GM12878 (cell line): ENCODE data around the gene ST3GAL5. TPM values are rescaled to one million over a fixed set of nuclear protein-coding genes. Genes with fewer than 3 reads are reported as not detected.

Experiments
- CBFB ChIP-seq: IDR thresholded peaks from 2 replicates; pipeline ENCODE4 v1.6.1; 2016; ENCODE audit warnings: antibody characterized with exemption, low read depth
- CREB1 ChIP-seq: IDR thresholded peaks from 2 replicates; pipeline ENCODE4 v1.6.1; 2012; ENCODE audit warnings: low read depth, mild to moderate bottlenecking, inconsistent platforms
- E2F8 ChIP-seq: fragments of 450-650 bp; IDR thresholded peaks from 2 replicates; pipeline ENCODE4 v1.6.1; 2018; ENCODE audit warnings: mild to moderate bottlenecking, low read depth, moderate library complexity; ENCODE audit not compliant: partially characterized antibody
- ELK1 ChIP-seq: IDR thresholded peaks from 2 replicates; pipeline ENCODE4 v1.6.1; 2012; ENCODE audit warnings: low read depth, low read length, improper control_type of control experiment
- IRF3 ChIP-seq: fragments of 450-650 bp; IDR thresholded peaks from 2 replicates; pipeline ENCODE4 v1.6.1; 2014; ENCODE audit warnings: mild to moderate bottlenecking
- MEF2B ChIP-seq: fragments of 450-650 bp; IDR thresholded peaks from 2 replicates; pipeline ENCODE4 v1.6.1; 2018; ENCODE audit warnings: mild to moderate bottlenecking, moderate library complexity; ENCODE audit not compliant: partially characterized antibody, poor library complexity, severe bottlenecking
- NR2C2 ChIP-seq: IDR thresholded peaks from 2 replicates; pipeline ENCODE4 v1.6.1; 2011; ENCODE audit warnings: borderline replicate concordance, low read depth; ENCODE audit not compliant: control insufficient read depth, insufficient read length
- NRF1 ChIP-seq: conservative IDR thresholded peaks from 2 replicates; pipeline ENCODE4 v1.6.1; 2011; ENCODE audit warnings: mild to moderate bottlenecking, low read depth, low read length, improper control_type of control experiment
- RAD51 ChIP-seq: fragments of 450-650 bp; IDR thresholded peaks from 2 replicates; pipeline ENCODE4 v1.6.1; 2016; ENCODE audit warnings: moderate library complexity, mild to moderate bottlenecking, inconsistent platforms
- RBBP5 ChIP-seq: fragments of 200-600 bp; sonication (generic); conservative IDR thresholded peaks from 2 replicates; pipeline ENCODE4 v1.6.1; 2016
- SMAD1 ChIP-seq: fragments of 450-650 bp; IDR thresholded peaks from 2 replicates; pipeline ENCODE4 v1.6.1; 2018; ENCODE audit warnings: mild to moderate bottlenecking, low read depth; ENCODE audit not compliant: partially characterized antibody
- SMAD5 ChIP-seq: IDR thresholded peaks from 2 replicates; pipeline ENCODE4 v1.6.1; 2016; ENCODE audit warnings: antibody characterized with exemption, low read depth
- TCF3 ChIP-seq: IDR thresholded peaks from 2 replicates; pipeline ENCODE4 v1.6.1; 2012; ENCODE audit warnings: low read depth, mild to moderate bottlenecking, low read length, borderline replicate concordance; ENCODE audit not compliant: insufficient read depth
- ZZZ3 ChIP-seq: IDR thresholded peaks from 2 replicates; pipeline ENCODE4 v1.6.1; 2011; ENCODE audit warnings: low read depth; ENCODE audit not compliant: control insufficient read depth, insufficient read length
- polyA plus RNA-seq, 11 experiments: library from polyadenylated mRNA; depleted of rRNA in 4 of 11; unstranded in 6 of 11; stranded (reverse) in 5 of 11; fragments of >200 nt; fragmentation: Nextera tagmentation in 4 of 11; fragmentation: Illumina TruSeq in 1 of 11; extraction: Ambion mirVana in 4 of 11; extraction: Trizol in 1 of 11; gene quantifications; 1 replicate in 1 of 11; 2 replicates in 10 of 11; pipeline versions ENCODE4 v1.2.1 to v1.2.3, GENCODE V29; 2011 to 2016; ENCODE audit warnings: inconsistent platforms in 2 of 11, missing spikeins in 2 of 11, low read depth in 1 of 11
- total RNA-seq, 4 experiments: library from RNA; depleted of rRNA in 3 of 4; stranded (reverse); fragments of >200 nt in 3 of 4; fragmentation: Illumina TruSeq in 1 of 4; extraction: Trizol in 1 of 4; gene quantifications; 2 replicates each; pipeline versions ENCODE4 v1.2.1 to v1.2.3, GENCODE V29; 2013 to 2021

The ST3GAL5 gene
- total and polyA plus RNA-seq, 10 of the 15 experiments (the other 5 are each of a cell fraction or from before 2014, with no cell fraction given) = 5.2 to 60.9 (median 10.2) TPM

GRCh38 chr2:85826990-85827878, 61.6 kb downstream of the ST3GAL5 start (continued):
- TF ChIP-seq CBFB (peak; percentile 67; the same call in 1 of the 2 replicates), NR2C2 (no peak), IRF3 (no peak), RBBP5 (no peak), CREB1 (no peak), ELK1 (no peak), E2F8 (no peak), RAD51 (no peak), TCF3 (0 out of 2 replicates have a peak, but pooled peaks have one; percentile 21), NRF1 (no peak), SMAD5 (no peak), ZZZ3 (no peak), MEF2B (no peak), SMAD1 (no peak)
